Keratinocyte (primary cell): ENCODE results near the gene HERC2. TPM values are rescaled to one million over a fixed set of nuclear protein-coding genes. Genes with fewer than 3 reads are reported as not detected.
"Not testable (repeated sequence)": the region's sequence is repeated elsewhere in the genome, so short reads cannot be mapped to it uniquely, and the experiment has no call there.

Source experiments
- DNase-seq: peaks from one replicate; pipeline ENCODE4 v3.0.0-alpha.2; 2011; ENCODE audit warnings: low read depth, missing footprints, low spot score
- FAIRE-seq: peaks from 2 replicates; lab custom pipeline; 2011; peaks lifted over from hg19 to GRCh38; lab: Jason Lieb, UNC
- H2AFZ ChIP-seq: 2 replicates; pipeline ENCODE4 v1.6.0; 2012; ENCODE audit warnings: low read length, control low read depth, inconsistent platforms; ENCODE audit not compliant: control insufficient read depth
- H3K27ac ChIP-seq: 2 replicates; pipeline ENCODE4 v1.5.1; 2011; ENCODE audit warnings: low read length; ENCODE audit not compliant: control insufficient read depth, insufficient read depth
- H3K27me3 ChIP-seq: 3 replicates; pipeline ENCODE4 v1.6.0; 2011; ENCODE audit warnings: low read length; ENCODE audit not compliant: control insufficient read depth, insufficient read depth; ENCODE audit errors: extremely low read depth
- H3K36me3 ChIP-seq, 2 experiments: 2 replicates in 1 of 2; 3 replicates in 1 of 2; pipeline ENCODE4 v1.5.1; 2011; ENCODE audit warnings: low read length in 2 of 2, mild to moderate bottlenecking in 1 of 2; ENCODE audit not compliant: control insufficient read depth in 2 of 2, insufficient read depth in 2 of 2; ENCODE audit errors: extremely low read depth in 1 of 2
- H3K4me1 ChIP-seq: 3 replicates; pipeline ENCODE4 v1.5.1; 2011; ENCODE audit warnings: low read length; ENCODE audit not compliant: control insufficient read depth, insufficient read depth; ENCODE audit errors: extremely low read depth
- H3K4me2 ChIP-seq: 3 replicates; pipeline ENCODE4 v1.6.0; 2011; ENCODE audit warnings: low read depth, low read length; ENCODE audit not compliant: control insufficient read depth, insufficient read depth; ENCODE audit errors: extremely low read depth
- H3K4me3 ChIP-seq, 3 experiments: fragments of 200-600 bp in 1 of 3; sonication (generic) in 1 of 3; 2 replicates in 2 of 3; 3 replicates in 1 of 3; pipeline ENCODE4 v1.5.1; 2011 to 2016; ENCODE audit warnings: low read length in 3 of 3, mild to moderate bottlenecking in 3 of 3, control low read depth in 2 of 3, inconsistent platforms in 1 of 3, low read depth in 1 of 3, mixed read lengths in 1 of 3, mixed run types in 1 of 3, moderate library complexity in 1 of 3; ENCODE audit not compliant: control insufficient read depth in 2 of 3, insufficient read depth in 2 of 3; ENCODE audit errors: extremely low read depth in 1 of 3
- H3K79me2 ChIP-seq: 2 replicates; pipeline ENCODE4 v1.6.0; 2012; ENCODE audit warnings: low read length; ENCODE audit not compliant: control insufficient read depth, insufficient read depth
- H3K9ac ChIP-seq: 3 replicates; pipeline ENCODE4 v1.6.0; 2011; ENCODE audit warnings: low read length; ENCODE audit not compliant: control insufficient read depth, insufficient read depth; ENCODE audit errors: extremely low read depth
- H3K9me1 ChIP-seq: 3 replicates; pipeline ENCODE4 v1.6.0; 2011; ENCODE audit warnings: low read length; ENCODE audit not compliant: control insufficient read depth, insufficient read depth; ENCODE audit errors: extremely low read depth
- H3K9me3 ChIP-seq: 2 replicates; pipeline ENCODE4 v1.5.1; 2012; ENCODE audit warnings: low read depth, low read length; ENCODE audit not compliant: control insufficient read depth
- H4K20me1 ChIP-seq: 3 replicates; pipeline ENCODE4 v1.6.0; 2011; ENCODE audit warnings: low read length; ENCODE audit not compliant: control insufficient read depth, insufficient read depth; ENCODE audit errors: extremely low read depth
- EZH2 ChIP-seq: IDR thresholded peaks from one replicate; pipeline ENCODE4 v1.6.1; 2012; ENCODE audit warnings: inconsistent platforms, mild to moderate bottlenecking, low read length, moderate library complexity
- dilution Hi-C: fragments of 300-500 bp; cut with MboI; formaldehyde crosslinking; loops from one replicate; pipeline ENCODE4 v1.7.0; 2020; ENCODE audit warnings: low sequenced_read_pairs; ENCODE audit not compliant: extremely low pct_ligation_motif_present
- polyA plus RNA-seq, 5 experiments: library from polyadenylated mRNA; depleted of rRNA in 3 of 5; stranded (reverse) in 3 of 5; stranded (forward) in 1 of 5; unstranded in 1 of 5; fragments of >200 nt; gene quantifications; 1 replicate in 1 of 5; 2 replicates in 3 of 5; 3 replicates in 1 of 5; pipeline versions ENCODE4 v1.2.1 to v1.2.3, GENCODE V29; 2011 to 2012; ENCODE audit warnings: missing spikeins in 2 of 5, low read depth in 1 of 5, low replicate concordance in 1 of 5
- TF ChIP-seq, protein P1 (sequence below), 3 experiments: IDR thresholded peaks in 1 of 3; conservative IDR thresholded peaks in 1 of 3; optimal IDR thresholded peaks in 1 of 3; 2 replicates in 2 of 3; 3 replicates in 1 of 3; pipeline versions ENCODE3 to v1.5.1; 2011; ENCODE audit warnings: low read length in 3 of 3, mild to moderate bottlenecking in 3 of 3, moderate library complexity in 2 of 3, control low read depth in 1 of 3, inconsistent platforms in 1 of 3; ENCODE audit not compliant: insufficient read depth in 2 of 3; ENCODE audit errors: extremely low read depth in 1 of 3

HERC2 gene
- polyA plus RNA-seq, 1 donor (not counting 4 experiments of a cell fraction or from before 2014, with no cell fraction given), result 12.4 TPM

DNA sequence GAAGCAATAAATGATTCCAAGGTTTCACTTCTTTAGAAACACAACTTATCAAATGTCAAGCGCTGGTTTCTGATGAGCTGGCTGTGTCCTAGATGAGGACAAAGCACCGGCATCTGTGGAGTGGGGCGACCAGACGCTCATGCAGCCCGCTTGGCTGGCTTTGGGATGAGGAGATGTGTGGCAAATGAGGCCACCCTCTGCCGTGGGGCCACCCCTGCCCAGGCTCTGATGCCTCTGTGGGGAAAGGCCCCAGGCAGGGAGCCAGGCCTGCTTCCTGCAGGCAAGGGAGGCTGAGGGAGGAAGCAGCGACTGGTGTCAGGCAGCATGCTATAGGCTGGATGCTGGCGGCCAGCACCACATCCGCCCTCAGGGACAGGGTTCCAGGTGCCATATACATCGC is 102.9 kb downstream of the HERC2 start:
- H3K27ac ChIP-seq, result no peak overlapping the region
- peaks cover 4 to 12% of the 10 kb centered on the region in 2 experiments for H3K36me3 ChIP-seq
- H3K4me2 ChIP-seq, result no peak overlapping the region
- no peak overlapping the region for H3K4me3 ChIP-seq
- TF ChIP-seq EZH2, result no peak
- TF ChIP-seq, protein P1, sequence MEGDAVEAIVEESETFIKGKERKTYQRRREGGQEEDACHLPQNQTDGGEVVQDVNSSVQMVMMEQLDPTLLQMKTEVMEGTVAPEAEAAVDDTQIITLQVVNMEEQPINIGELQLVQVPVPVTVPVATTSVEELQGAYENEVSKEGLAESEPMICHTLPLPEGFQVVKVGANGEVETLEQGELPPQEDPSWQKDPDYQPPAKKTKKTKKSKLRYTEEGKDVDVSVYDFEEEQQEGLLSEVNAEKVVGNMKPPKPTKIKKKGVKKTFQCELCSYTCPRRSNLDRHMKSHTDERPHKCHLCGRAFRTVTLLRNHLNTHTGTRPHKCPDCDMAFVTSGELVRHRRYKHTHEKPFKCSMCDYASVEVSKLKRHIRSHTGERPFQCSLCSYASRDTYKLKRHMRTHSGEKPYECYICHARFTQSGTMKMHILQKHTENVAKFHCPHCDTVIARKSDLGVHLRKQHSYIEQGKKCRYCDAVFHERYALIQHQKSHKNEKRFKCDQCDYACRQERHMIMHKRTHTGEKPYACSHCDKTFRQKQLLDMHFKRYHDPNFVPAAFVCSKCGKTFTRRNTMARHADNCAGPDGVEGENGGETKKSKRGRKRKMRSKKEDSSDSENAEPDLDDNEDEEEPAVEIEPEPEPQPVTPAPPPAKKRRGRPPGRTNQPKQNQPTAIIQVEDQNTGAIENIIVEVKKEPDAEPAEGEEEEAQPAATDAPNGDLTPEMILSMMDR (optimal IDR thresholded peaks at IDR 0.05 in 1 of 3, IDR thresholded peaks at IDR 0.05 in 1 of 3, conservative IDR thresholded peaks at IDR 0.05 in 1 of 3; ENCODE audit: extremely low read depth in 1 of 3, insufficient read depth in 2 of 3, low read length in 3 of 3), result no peak
- H3K9ac ChIP-seq, result no peak overlapping the region
- dilution Hi-C loops, result no loop called here
- H2AFZ ChIP-seq, result no peak overlapping the region
- H3K27me3 ChIP-seq, result no peaks in the 10 kb centered on the region
- H3K79me2 ChIP-seq, result no peaks in the 10 kb centered on the region
- H3K9me3 ChIP-seq, result no peaks in the 10 kb centered on the region
- DNase-seq (no peak), FAIRE-seq (no peak)
- no peaks in the 10 kb centered on the region for H3K9me1 ChIP-seq
- H4K20me1 ChIP-seq, result no peaks in the 10 kb centered on the region
- no peaks in the 10 kb centered on the region for H3K4me1 ChIP-seq

DNA sequence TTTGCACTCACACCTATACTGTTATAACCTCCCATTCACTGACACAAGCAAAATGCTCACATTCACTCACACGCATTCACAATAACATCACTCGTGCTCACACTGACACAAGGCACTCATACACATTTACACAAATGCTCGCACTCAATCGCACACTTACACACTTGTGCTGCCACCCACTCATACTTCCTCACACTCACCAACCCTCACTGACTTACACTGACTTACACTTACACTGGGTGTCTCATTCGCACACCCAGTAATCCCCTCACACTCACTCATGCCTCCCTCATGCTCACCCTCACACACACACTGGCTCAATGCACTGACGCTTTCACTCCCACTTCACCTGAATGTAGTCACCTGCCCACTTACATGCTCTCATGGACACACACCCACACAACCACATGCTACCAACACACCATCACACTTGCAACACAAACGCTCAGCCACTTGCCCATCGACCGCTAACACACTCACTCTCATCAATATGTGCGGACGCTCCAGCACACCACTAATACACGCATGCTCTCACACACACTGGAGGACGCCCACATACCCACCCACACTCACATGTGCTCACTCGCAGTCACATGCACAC is 104.9 kb downstream of the HERC2 start:
- H3K27me3 ChIP-seq, H4K20me1 ChIP-seq, dilution Hi-C loops, H3K9ac ChIP-seq, H3K9me1 ChIP-seq, H2AFZ ChIP-seq, DNase-seq, H3K4me2 ChIP-seq, H3K4me1 ChIP-seq, H3K79me2 ChIP-seq, H3K4me3 ChIP-seq, H3K27ac ChIP-seq, FAIRE-seq, H3K9me3 ChIP-seq: not testable (repeated sequence)
- peaks cover 4 to 15% of the 10 kb centered on the region in 2 experiments for H3K36me3 ChIP-seq

DNA sequence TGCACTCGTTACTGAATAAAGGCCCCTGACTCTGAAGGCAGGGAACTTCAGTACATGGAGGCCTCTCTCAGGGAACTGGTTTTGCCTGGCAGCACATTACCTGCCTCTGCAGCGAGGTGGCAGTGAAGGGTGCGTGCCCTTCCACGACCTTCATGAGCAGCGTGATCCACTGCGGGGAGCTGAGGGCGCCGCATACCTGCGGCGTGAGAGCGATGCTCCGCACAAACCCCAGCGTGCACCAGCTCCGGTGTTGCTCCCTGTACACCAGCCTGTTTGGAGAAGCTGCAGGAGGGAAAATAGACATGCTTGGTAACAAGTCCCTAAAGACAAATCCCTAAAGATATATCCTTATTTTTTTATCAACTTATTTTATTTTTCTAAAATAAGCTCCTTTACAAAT is 106.5 kb downstream of the HERC2 start:
- H3K4me1 ChIP-seq, DNase-seq, H3K9me1 ChIP-seq, dilution Hi-C loops, H3K79me2 ChIP-seq, H3K9ac ChIP-seq, H3K27me3 ChIP-seq, H3K9me3 ChIP-seq, FAIRE-seq, H2AFZ ChIP-seq, H4K20me1 ChIP-seq, H3K27ac ChIP-seq, H3K4me3 ChIP-seq, H3K4me2 ChIP-seq: not testable (repeated sequence)
- H3K36me3 ChIP-seq, result peaks cover 4 to 17% of the 10 kb centered on the region in 2 experiments

DNA sequence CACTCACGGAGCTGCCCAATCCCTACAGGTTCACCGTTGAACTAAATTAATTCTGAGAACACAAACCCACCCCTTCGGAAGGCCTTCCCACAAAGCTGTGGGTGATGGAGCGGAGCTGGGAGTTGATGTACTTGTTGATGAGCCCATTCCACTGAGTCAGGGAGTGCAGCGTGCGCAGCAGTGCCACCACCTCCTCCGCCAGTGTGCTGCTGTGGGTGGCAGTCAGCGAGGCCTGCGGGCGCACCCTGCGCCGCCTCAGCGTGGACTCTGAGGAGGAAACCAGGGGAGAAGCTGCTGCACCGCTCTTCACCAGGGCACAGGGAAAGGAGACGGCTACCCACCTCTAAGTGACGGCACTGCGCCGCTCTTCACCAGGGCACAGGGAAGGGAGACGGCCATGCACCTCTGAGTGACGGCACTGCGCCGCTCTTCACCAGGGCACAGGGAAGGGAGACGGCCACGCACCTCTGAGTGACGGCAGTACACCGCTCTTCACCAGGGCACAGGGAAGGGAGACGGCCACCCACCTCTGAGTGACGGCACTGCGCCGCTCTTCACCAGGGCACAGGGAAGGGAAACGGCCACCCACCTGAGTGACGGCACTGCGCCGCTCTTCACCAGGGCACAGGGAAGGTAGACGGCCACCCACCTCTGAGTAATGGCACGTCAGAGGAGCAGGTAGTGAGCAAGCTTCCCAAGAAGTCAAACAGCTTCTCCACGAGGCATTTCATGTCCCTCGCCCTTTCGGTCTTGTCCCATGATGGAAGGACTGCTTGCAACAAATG is 107.8 kb downstream of the HERC2 start:
- H2AFZ ChIP-seq, H3K79me2 ChIP-seq, FAIRE-seq, DNase-seq, H3K27ac ChIP-seq, H3K9ac ChIP-seq, dilution Hi-C loops, H4K20me1 ChIP-seq, H3K4me3 ChIP-seq, H3K4me1 ChIP-seq, H3K9me1 ChIP-seq, H3K4me2 ChIP-seq, H3K9me3 ChIP-seq, H3K27me3 ChIP-seq: not testable (repeated sequence)
- H3K36me3 ChIP-seq, result peaks cover 4 to 12% of the 10 kb centered on the region in 2 experiments
